Smooth muscle cell (in vitro differentiated cells): Measurements from ENCODE around the gene SLC9A9. TPM values are rescaled to one million over a fixed set of nuclear protein-coding genes. Genes with fewer than 3 reads are reported as not detected.
A peak's percentile ranks its signal among the peaks of the same experiment; 100 is the strongest.

Experiments used
- DNase-seq: peaks from one replicate; lab custom pipeline; 2025; ENCODE audit not compliant: unreplicated experiment; lab: John Stamatoyannopoulos, UW
- H2AFZ ChIP-seq: fragments of 200-600 bp; sonication (generic); 2 replicates; pipeline ENCODE4 v1.6.0; 2016; ENCODE audit warnings: antibody characterized with exemption, low read depth, mild to moderate bottlenecking
- H3F3A ChIP-seq: fragments of 200-600 bp; sonication (generic); 2 replicates; pipeline ENCODE4 v1.6.0; 2017; ENCODE audit warnings: antibody characterized with exemption, low read depth
- H3K27ac ChIP-seq: fragments of 200-600 bp; sonication (generic); 2 replicates; pipeline ENCODE4 v1.5.1; 2016; ENCODE audit warnings: low read depth, mild to moderate bottlenecking
- H3K27me3 ChIP-seq: fragments of 200-600 bp; sonication (generic); 2 replicates; pipeline ENCODE4 v1.6.1; 2016; ENCODE audit warnings: low read depth, mild to moderate bottlenecking
- H3K36me3 ChIP-seq: fragments of 200-600 bp; sonication (generic); 2 replicates; pipeline ENCODE4 v1.5.1; 2016; ENCODE audit warnings: low read depth
- H3K4me1 ChIP-seq: fragments of 200-600 bp; sonication (generic); 2 replicates; pipeline ENCODE4 v1.5.1; 2016; ENCODE audit warnings: low read depth
- H3K4me2 ChIP-seq: fragments of 200-600 bp; sonication (generic); 2 replicates; pipeline ENCODE4 v1.6.0; 2016; ENCODE audit warnings: mild to moderate bottlenecking
- H3K4me3 ChIP-seq: fragments of 200-600 bp; sonication (generic); 2 replicates; pipeline ENCODE4 v1.5.1; 2016; ENCODE audit warnings: mild to moderate bottlenecking
- H3K79me2 ChIP-seq: fragments of 200-600 bp; sonication (generic); 2 replicates; pipeline ENCODE4 v1.6.0; 2016; ENCODE audit warnings: low read depth, mild to moderate bottlenecking
- H3K9ac ChIP-seq: fragments of 200-600 bp; sonication (generic); 2 replicates; pipeline ENCODE4 v1.6.0; 2016; ENCODE audit warnings: low read depth
- H3K9me3 ChIP-seq: fragments of 200-600 bp; sonication (generic); replicated peaks from 2 replicates; pipeline ENCODE4 v1.5.1; 2016; ENCODE audit warnings: low read depth
- H4K20me1 ChIP-seq: fragments of 200-600 bp; sonication (generic); 2 replicates; pipeline ENCODE4 v1.6.0; 2016; ENCODE audit warnings: low read depth
- CTCF ChIP-seq: fragments of 200-600 bp; sonication (generic); IDR thresholded peaks from 2 replicates; pipeline ENCODE4 v1.5.1; 2017; ENCODE audit warnings: borderline replicate concordance, mild to moderate bottlenecking, antibody characterized with exemption; ENCODE audit not compliant: insufficient read depth, poor library complexity, severe bottlenecking
- WGBS: methylation state at CpG from one replicate; pipeline ENCODE4 v1.1.7; 2016; ENCODE audit warnings: low lambda C conversion rate; 5-methylcytosine and 5-hydroxymethylcytosine counted together
- polyA plus RNA-seq: library from polyadenylated mRNA; unstranded; fragments of >200 nt; fragmentation: Nextera tagmentation; extraction: Ambion mirVana; gene quantifications from 2 replicates; pipeline ENCODE4 v1.2.1, GENCODE V29; 2016
- total RNA-seq: library from RNA; depleted of rRNA; stranded (reverse); fragments of >200 nt; gene quantifications from 2 replicates; pipeline ENCODE4 v1.2.3, GENCODE V29; 2014

Gene SLC9A9
- total and polyA plus RNA-seq, 2 experiments from 2014 or later, result 4.0 to 8.9 TPM

GRCh38 chr3:143220741-143221140 lies 627.5 kb downstream of the SLC9A9 start:
- no peak for TF ChIP-seq CTCF
- WGBS, result 96% methylated on average over 3 of the region's 3 CpGs

GRCh38 chr3:143218166-143218835 lies 630.0 kb downstream of the SLC9A9 start:
- no peak for TF ChIP-seq CTCF
- Histone ChIP-seq H3K4me1 (peaks cover 19% of the 10 kb centered on the region), H3F3A (peaks cover 8% of the 10 kb centered on the region), H3K4me2 (no peak overlapping the region), H3K79me2 (no peaks in the 10 kb centered on the region), H4K20me1 (no peaks in the 10 kb centered on the region), H2AFZ (no peak overlapping the region), H3K9me3 (no peaks in the 10 kb centered on the region), H3K27ac (no peak overlapping the region), H3K9ac (no peak overlapping the region), H3K4me3 (no peak overlapping the region), H3K27me3 (no peaks in the 10 kb centered on the region), H3K36me3 (no peaks in the 10 kb centered on the region)
- WGBS, result 63% methylated on average over 2 of the region's 2 CpGs
- no peak for DNase-seq

More at GRCh38 chr3:143220741-143221140, 627.5 kb downstream of the SLC9A9 start:
- H4K20me1 ChIP-seq, result no peaks in the 10 kb centered on the region
- H3K9me3 ChIP-seq, result no peaks in the 10 kb centered on the region
- peaks cover 19% of the 10 kb centered on the region for H3K4me1 ChIP-seq
- H2AFZ ChIP-seq, result no peak overlapping the region
- no peaks in the 10 kb centered on the region for H3K79me2 ChIP-seq
- H3K27ac ChIP-seq, result no peak overlapping the region
- H3K27me3 ChIP-seq, result no peaks in the 10 kb centered on the region
- H3K9ac ChIP-seq, result no peak overlapping the region
- H3K4me3 ChIP-seq, result no peak overlapping the region
- no peak for DNase-seq
- H3K4me2 ChIP-seq, result no peak overlapping the region
- no peaks in the 10 kb centered on the region for H3K36me3 ChIP-seq
- peaks cover 12% of the 10 kb centered on the region for H3F3A ChIP-seq

GRCh38 chr3:143217283-143217682 lies 631.0 kb downstream of the SLC9A9 start:
- no peaks in the 10 kb centered on the region for H3K36me3 ChIP-seq
- no peaks in the 10 kb centered on the region for H4K20me1 ChIP-seq
- DNase-seq, result no peak
- no peaks in the 10 kb centered on the region for H3K9me3 ChIP-seq
- H3K79me2 ChIP-seq, result no peaks in the 10 kb centered on the region
- H3K4me3 ChIP-seq, result no peak overlapping the region
- no peak overlapping the region for H3K27ac ChIP-seq
- H3K9ac ChIP-seq, result no peak overlapping the region
- H2AFZ ChIP-seq, result no peak overlapping the region
- TF ChIP-seq CTCF, result no peak
- no peak overlapping the region for H3K4me2 ChIP-seq
- H3K27me3 ChIP-seq, result no peaks in the 10 kb centered on the region
- H3F3A ChIP-seq, result no peaks in the 10 kb centered on the region
- peaks cover 12% of the 10 kb centered on the region for H3K4me1 ChIP-seq

- Histone ChIP-seq H3K27ac (no peak overlapping the region), H3K36me3 (no peaks in the 10 kb centered on the region), H3K4me2 (no peak overlapping the region), H3K9ac (no peak overlapping the region), H3K9me3 (no peaks in the 10 kb centered on the region), H3F3A (no peaks in the 10 kb centered on the region), H4K20me1 (no peaks in the 10 kb centered on the region), H2AFZ (peak overlapping the region; percentile 65), H3K4me1 (peaks cover 7% of the 10 kb centered on the region), H3K79me2 (no peaks in the 10 kb centered on the region), H3K4me3 (no peak overlapping the region), H3K27me3 (no peaks in the 10 kb centered on the region)
- WGBS, result 57% methylated on average over 3 of the region's 3 CpGs
- TF ChIP-seq CTCF, result no peak
- DNase-seq, result no peak
Measured at GRCh38 chr3:143216709-143217182, 631.5 kb downstream of the SLC9A9 start.
